ENCODE data around the gene TESPA1. TPM values are rescaled to one million over a fixed set of nuclear protein-coding genes. Genes with fewer than 3 reads are reported as not detected.

TESPA1 gene
- total RNA-seq, 4 donors from 2014 or later = 1.2 to 9.6 (median 4.5) TPM

- H3K4me1 ChIP-seq = no peaks in the 10 kb centered on the region
- H3K36me3 ChIP-seq = no peaks in the 10 kb centered on the region
- H3K4me3 ChIP-seq = no peak overlapping the region
- no peak for DNase-seq
- TF ChIP-seq POLR2A (IDR thresholded peaks at IDR 0.05) (no peak), CTCF (IDR thresholded peaks at IDR 0.05) (no peak)
- H3K9me3 ChIP-seq = no peaks in the 10 kb centered on the region
- no peaks in the 10 kb centered on the region for H3K27me3 ChIP-seq
- no peak overlapping the region for H3K27ac ChIP-seq
These were observed 11.6 kb upstream of the TESPA1 start for GRCh38 chr12:54996205-54996604.

GRCh38 chr12:54993181-54993835 lies 8.7 kb upstream of the TESPA1 start:
- no peak overlapping the region for H3K27ac ChIP-seq
- TF ChIP-seq CTCF (IDR thresholded peaks at IDR 0.05) (peak; percentile 86 to 96 (median 88)), POLR2A (IDR thresholded peaks at IDR 0.05) (no peak)
- H3K27me3 ChIP-seq = no peaks in the 10 kb centered on the region
- DNase-seq = peak in 2 of 3 donors; percentile 56 to 78
- H3K9me3 ChIP-seq = no peaks in the 10 kb centered on the region
- no peak overlapping the region for H3K4me3 ChIP-seq
- no peaks in the 10 kb centered on the region for H3K36me3 ChIP-seq
- peaks cover 0 to 3% (median 0%) of the 10 kb centered on the region in 4 donors for H3K4me1 ChIP-seq

- H3K4me1 ChIP-seq = peaks cover 0 to 3% (median 0%) of the 10 kb centered on the region in 4 donors
- DNase-seq = no peak
- no peaks in the 10 kb centered on the region for H3K27me3 ChIP-seq
- H3K27ac ChIP-seq = peak overlapping the region in 2 of 4 donors; percentile 57 to 75
- H3K9me3 ChIP-seq = no peaks in the 10 kb centered on the region
- no peaks in the 10 kb centered on the region for H3K36me3 ChIP-seq
- TF ChIP-seq POLR2A (IDR thresholded peaks at IDR 0.05) = no peak
- no peak for TF ChIP-seq CTCF (IDR thresholded peaks at IDR 0.05)
- no peak overlapping the region for H3K4me3 ChIP-seq
These were observed 7.4 kb upstream of the TESPA1 start for GRCh38 chr12:54991991-54992375.

GRCh38 chr12:54991161-54991990 lies 6.8 kb upstream of the TESPA1 start:
- Histone ChIP-seq H3K4me1 (peaks cover 0 to 3% (median 0%) of the 10 kb centered on the region in 4 donors), H3K27ac (peak overlapping the region in 3 of 4 donors; percentile 21 to 75 (median 57)), H3K9me3 (no peaks in the 10 kb centered on the region), H3K4me3 (peak overlapping the region in 1 of 4 donors; percentile 23), H3K36me3 (no peaks in the 10 kb centered on the region), H3K27me3 (no peaks in the 10 kb centered on the region)
- TF ChIP-seq POLR2A (IDR thresholded peaks at IDR 0.05) = no peak
- no peak for TF ChIP-seq CTCF (IDR thresholded peaks at IDR 0.05)
- DNase-seq = peak in 1 of 3 donors; percentile 57

GRCh38 chr12:54989829-54990228 lies 5.3 kb upstream of the TESPA1 start:
- Histone ChIP-seq H3K9me3 (no peaks in the 10 kb centered on the region), H3K4me1 (peaks cover 0 to 3% (median 0%) of the 10 kb centered on the region in 4 donors), H3K36me3 (no peaks in the 10 kb centered on the region), H3K27me3 (no peaks in the 10 kb centered on the region), H3K4me3 (no peak overlapping the region), H3K27ac (peak overlapping the region in 1 of 4 donors; percentile 14)
- DNase-seq = no peak
- no peak for TF ChIP-seq CTCF (IDR thresholded peaks at IDR 0.05)
- no peak for TF ChIP-seq POLR2A (IDR thresholded peaks at IDR 0.05)
